DND-41 (cell line): ENCODE measurements around the gene NPFFR2.

Source experiments
- ATAC-seq: fragments of 200-7000 bp; cut with Tn5 transposase; 3 replicates; pipeline ENCODE4 v1.9.1; 2021; ENCODE audit warnings: low read depth; ENCODE audit not compliant: insufficient read depth
- DNase-seq: peaks from one replicate; pipeline ENCODE4 v3.0.0-alpha.2; 2020
- H2AFZ ChIP-seq: 2 replicates; pipeline ENCODE4 v1.6.0; 2012; ENCODE audit warnings: low read depth, low read length
- H3K27ac ChIP-seq: 2 replicates; pipeline ENCODE4 v1.5.1; 2012; ENCODE audit warnings: low read length, inconsistent platforms
- H3K27me3 ChIP-seq: fragments of 200-600 bp; sonication (generic); 2 replicates; pipeline ENCODE4 v1.6.0; 2012; ENCODE audit warnings: low read length, mild to moderate bottlenecking, inconsistent platforms; ENCODE audit not compliant: insufficient read depth, poor library complexity
- H3K36me3 ChIP-seq: 2 replicates; pipeline ENCODE4 v1.5.1; 2012; ENCODE audit warnings: low read length, inconsistent platforms; ENCODE audit not compliant: insufficient read depth
- H3K4me1 ChIP-seq: 2 replicates; pipeline ENCODE4 v1.5.1; 2012; ENCODE audit warnings: mild to moderate bottlenecking, low read length; ENCODE audit not compliant: insufficient read depth
- H3K4me2 ChIP-seq: 2 replicates; pipeline ENCODE4 v1.6.0; 2012; ENCODE audit warnings: mild to moderate bottlenecking, moderate library complexity, low read length, inconsistent platforms; ENCODE audit not compliant: insufficient read depth
- H3K4me3 ChIP-seq, 2 experiments: fragments of 200-600 bp in 1 of 2; shearing (Covaris generic) in 1 of 2; 2 replicates each; pipeline ENCODE4 v1.5.1; 2012 to 2016; ENCODE audit warnings: inconsistent platforms in 2 of 2, low read length in 2 of 2, mild to moderate bottlenecking in 2 of 2, low read depth in 1 of 2, moderate library complexity in 1 of 2
- H3K79me2 ChIP-seq: 2 replicates; pipeline ENCODE4 v1.6.0; 2012; ENCODE audit warnings: low read length, inconsistent platforms; ENCODE audit not compliant: insufficient read depth
- H3K9ac ChIP-seq: 2 replicates; pipeline ENCODE4 v1.6.0; 2012; ENCODE audit warnings: low read depth, mild to moderate bottlenecking, inconsistent platforms, low read length, moderate library complexity
- H3K9me3 ChIP-seq: 2 replicates; pipeline ENCODE4 v1.5.1; 2012; ENCODE audit warnings: low read length, moderate library complexity, mild to moderate bottlenecking, inconsistent platforms; ENCODE audit not compliant: insufficient read depth, severe bottlenecking
- H4K20me1 ChIP-seq: 2 replicates; pipeline ENCODE4 v1.6.0; 2012; ENCODE audit warnings: low read length; ENCODE audit not compliant: insufficient read depth
- EZH2 ChIP-seq: IDR thresholded peaks from 3 replicates; pipeline ENCODE4 v1.6.1; 2012; ENCODE audit warnings: borderline replicate concordance, low read depth, mild to moderate bottlenecking, moderate library complexity, low read length, inconsistent platforms; ENCODE audit not compliant: severe bottlenecking
- TF ChIP-seq, protein P1 (sequence below): IDR thresholded peaks from 2 replicates; pipeline ENCODE4 v1.5.1; 2012; ENCODE audit warnings: borderline replicate concordance, low read length, moderate library complexity, mild to moderate bottlenecking; ENCODE audit not compliant: poor library complexity, severe bottlenecking; ENCODE audit errors: extremely low read depth

The NPFFR2 gene

DNA sequence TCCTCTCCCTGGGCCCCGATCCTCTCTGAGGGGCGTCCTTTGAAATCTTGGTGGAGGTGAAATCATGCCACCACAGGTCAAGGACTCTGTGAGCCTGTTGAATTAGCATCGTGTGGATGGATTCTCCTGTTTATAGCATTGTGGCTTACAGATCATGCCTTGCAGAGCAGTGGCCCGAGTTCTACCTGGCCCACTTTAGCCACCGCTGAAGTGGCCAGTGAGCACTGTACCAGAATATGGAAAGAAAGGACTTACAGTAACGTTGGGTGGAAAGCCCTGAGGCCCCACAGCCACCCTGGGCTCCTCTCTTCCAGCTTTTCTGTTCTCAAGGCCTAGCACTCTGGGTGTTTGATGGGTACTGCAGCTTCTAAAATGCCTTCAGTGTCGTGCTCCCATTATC, 35.3 kb downstream of the NPFFR2 start:
- Histone ChIP-seq H3K4me1 (no peaks in the 10 kb centered on the region), H2AFZ (no peak overlapping the region), H3K36me3 (no peaks in the 10 kb centered on the region), H3K4me2 (no peak overlapping the region), H3K79me2 (no peaks in the 10 kb centered on the region), H3K9ac (no peak overlapping the region), H3K9me3 (no peaks in the 10 kb centered on the region), H3K4me3 (no peak overlapping the region), H3K27me3 (no peaks in the 10 kb centered on the region), H3K27ac (no peak overlapping the region), H4K20me1 (no peaks in the 10 kb centered on the region)
- DNase-seq, result no peak
- no peak for ATAC-seq
- TF ChIP-seq, protein P1, sequence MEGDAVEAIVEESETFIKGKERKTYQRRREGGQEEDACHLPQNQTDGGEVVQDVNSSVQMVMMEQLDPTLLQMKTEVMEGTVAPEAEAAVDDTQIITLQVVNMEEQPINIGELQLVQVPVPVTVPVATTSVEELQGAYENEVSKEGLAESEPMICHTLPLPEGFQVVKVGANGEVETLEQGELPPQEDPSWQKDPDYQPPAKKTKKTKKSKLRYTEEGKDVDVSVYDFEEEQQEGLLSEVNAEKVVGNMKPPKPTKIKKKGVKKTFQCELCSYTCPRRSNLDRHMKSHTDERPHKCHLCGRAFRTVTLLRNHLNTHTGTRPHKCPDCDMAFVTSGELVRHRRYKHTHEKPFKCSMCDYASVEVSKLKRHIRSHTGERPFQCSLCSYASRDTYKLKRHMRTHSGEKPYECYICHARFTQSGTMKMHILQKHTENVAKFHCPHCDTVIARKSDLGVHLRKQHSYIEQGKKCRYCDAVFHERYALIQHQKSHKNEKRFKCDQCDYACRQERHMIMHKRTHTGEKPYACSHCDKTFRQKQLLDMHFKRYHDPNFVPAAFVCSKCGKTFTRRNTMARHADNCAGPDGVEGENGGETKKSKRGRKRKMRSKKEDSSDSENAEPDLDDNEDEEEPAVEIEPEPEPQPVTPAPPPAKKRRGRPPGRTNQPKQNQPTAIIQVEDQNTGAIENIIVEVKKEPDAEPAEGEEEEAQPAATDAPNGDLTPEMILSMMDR, result no peak
- TF ChIP-seq EZH2, result no peak

DNA sequence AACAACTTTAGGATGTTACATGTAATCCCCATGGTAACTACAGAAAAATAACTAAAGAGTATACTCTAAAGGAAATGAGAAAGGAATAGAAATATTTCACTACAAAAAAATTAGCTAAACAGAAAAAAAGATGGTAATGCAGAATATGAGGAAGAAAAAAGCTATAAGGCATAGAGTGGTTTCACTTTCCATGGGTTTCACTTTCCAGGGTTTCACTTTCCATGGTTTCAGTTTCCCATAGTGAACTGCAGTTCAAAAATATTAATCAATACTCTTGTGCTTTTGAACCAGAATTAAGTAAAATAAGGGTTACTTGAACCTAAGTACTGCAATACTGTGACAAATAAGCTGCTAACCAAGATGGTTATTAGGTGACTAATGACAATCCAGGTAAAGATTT, 42.0 kb downstream of the NPFFR2 start:
- Histone ChIP-seq H3K27me3 (no peaks in the 10 kb centered on the region), H3K27ac (no peak overlapping the region), H4K20me1 (no peaks in the 10 kb centered on the region), H3K9me3 (no peaks in the 10 kb centered on the region), H3K79me2 (no peaks in the 10 kb centered on the region), H3K9ac (no peak overlapping the region), H3K4me3 (no peak overlapping the region), H3K4me2 (no peak overlapping the region), H2AFZ (no peak overlapping the region), H3K36me3 (no peaks in the 10 kb centered on the region), H3K4me1 (no peaks in the 10 kb centered on the region)
- no peak for DNase-seq
- TF ChIP-seq EZH2, result no peak
- TF ChIP-seq, protein P1, result no peak
- no peak for ATAC-seq

DNA sequence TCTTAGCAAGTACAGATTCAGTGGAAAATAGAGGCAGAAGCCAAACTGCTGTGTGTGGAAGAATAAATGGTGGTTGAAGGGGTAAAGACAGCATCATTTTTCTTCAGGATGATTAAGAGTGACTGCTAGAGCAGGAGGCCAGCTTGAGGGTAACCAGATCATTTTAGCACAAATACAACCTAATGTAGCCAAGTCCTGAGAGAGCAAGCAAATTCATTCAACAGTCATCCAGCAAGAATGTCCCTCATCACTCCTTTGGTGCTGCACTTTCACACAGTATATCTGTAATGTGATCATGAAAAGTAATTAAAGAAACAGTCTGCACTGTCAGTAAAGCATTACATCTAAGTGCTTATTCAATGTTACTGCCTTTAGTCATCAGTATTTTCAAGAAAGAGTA, 44.8 kb downstream of the NPFFR2 start:
- ATAC-seq, result no peak
- no peak overlapping the region for H3K4me2 ChIP-seq
- H3K9ac ChIP-seq, result no peak overlapping the region
- no peak overlapping the region for H2AFZ ChIP-seq
- no peaks in the 10 kb centered on the region for H4K20me1 ChIP-seq
- H3K27me3 ChIP-seq, result no peaks in the 10 kb centered on the region
- TF ChIP-seq, protein P1, result no peak
- TF ChIP-seq EZH2, result no peak
- no peaks in the 10 kb centered on the region for H3K9me3 ChIP-seq
- no peak for DNase-seq
- no peak overlapping the region for H3K27ac ChIP-seq
- H3K36me3 ChIP-seq, result no peaks in the 10 kb centered on the region
- H3K79me2 ChIP-seq, result no peaks in the 10 kb centered on the region
- H3K4me1 ChIP-seq, result no peaks in the 10 kb centered on the region
- no peak overlapping the region for H3K4me3 ChIP-seq

DNA sequence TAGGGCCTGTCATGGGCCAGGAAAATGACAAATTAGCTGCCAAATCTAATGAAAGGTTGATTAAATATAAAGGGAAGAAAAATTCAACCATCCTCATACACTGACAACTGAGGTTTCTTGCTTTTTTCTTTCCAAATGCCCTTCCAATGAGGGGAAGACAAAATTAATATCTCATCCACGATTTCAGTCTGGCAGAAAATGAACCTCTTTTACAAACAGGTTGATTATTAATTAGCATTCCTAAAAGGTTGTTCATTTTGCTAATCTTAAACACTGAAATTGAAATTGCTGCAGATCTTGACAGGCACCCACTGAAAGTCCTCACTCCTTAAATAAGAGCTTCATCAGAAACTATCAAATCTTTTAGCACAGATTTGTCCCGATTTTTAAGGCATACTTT, 45.5 kb downstream of the NPFFR2 start:
- no peak overlapping the region for H3K9ac ChIP-seq
- no peaks in the 10 kb centered on the region for H3K36me3 ChIP-seq
- H4K20me1 ChIP-seq, result no peaks in the 10 kb centered on the region
- H3K4me2 ChIP-seq, result no peak overlapping the region
- H3K79me2 ChIP-seq, result no peaks in the 10 kb centered on the region
- H3K4me3 ChIP-seq, result no peak overlapping the region
- ATAC-seq (no peak), DNase-seq (no peak)
- H3K27ac ChIP-seq, result no peak overlapping the region
- H3K9me3 ChIP-seq, result no peaks in the 10 kb centered on the region
- no peak for TF ChIP-seq EZH2
- TF ChIP-seq, protein P1, result no peak
- no peaks in the 10 kb centered on the region for H3K4me1 ChIP-seq
- no peak overlapping the region for H2AFZ ChIP-seq
- no peaks in the 10 kb centered on the region for H3K27me3 ChIP-seq
